CD14-positive monocyte (primary cell): ENCODE data around the gene RETREG1. TPM values are rescaled to one million over a fixed set of nuclear protein-coding genes. Genes with fewer than 3 reads are reported as not detected.
A peak's percentile ranks its signal among the peaks of the same experiment; 100 is the strongest.

ENCODE experiments used
- DNase-seq, 3 donors: peaks; one replicate each; pipeline ENCODE4 v3.0.0-alpha.2; 2011 to 2022
- H2AFZ ChIP-seq: 2 replicates; pipeline ENCODE4 v1.6.0; 2012; ENCODE audit warnings: mild to moderate bottlenecking, low read depth, low read length, inconsistent platforms; ENCODE audit not compliant: insufficient read depth, poor library complexity, severe bottlenecking
- H3K27ac ChIP-seq, 2 donors: 1 replicate in 1 of 2; 2 replicates in 1 of 2; pipeline ENCODE4 v1.5.1; 2012 to 2013; ENCODE audit warnings: low read length in 2 of 2, control low read depth in 1 of 2, inconsistent platforms in 1 of 2, low read depth in 1 of 2, mild to moderate bottlenecking in 1 of 2
- H3K27me3 ChIP-seq, 2 donors: one replicate each; pipeline versions ENCODE4 v1.6.0 to v1.6.1; 2011 to 2013; ENCODE audit warnings: low read length in 2 of 2; ENCODE audit not compliant: control insufficient read depth in 2 of 2, insufficient read depth in 2 of 2
- H3K36me3 ChIP-seq, 2 donors: replicated peaks in 1 of 2; 1 replicate in 1 of 2; 2 replicates in 1 of 2; pipeline versions ENCODE4 v1.5.1 to v1.6.1; 2012 to 2013; ENCODE audit warnings: low read length in 2 of 2, control low read depth in 1 of 2, inconsistent platforms in 1 of 2, mild to moderate bottlenecking in 1 of 2; ENCODE audit not compliant: insufficient read depth in 2 of 2, control insufficient read depth in 1 of 2
- H3K4me1 ChIP-seq, 2 donors: 1 replicate in 1 of 2; 2 replicates in 1 of 2; pipeline versions ENCODE4 v1.5.1 to v1.6.1; 2012 to 2013; ENCODE audit warnings: low read length in 2 of 2, control low read depth in 1 of 2, inconsistent platforms in 1 of 2, mild to moderate bottlenecking in 1 of 2, moderate library complexity in 1 of 2; ENCODE audit not compliant: insufficient read depth in 2 of 2, control insufficient read depth in 1 of 2
- H3K4me2 ChIP-seq: replicated peaks from 2 replicates; pipeline ENCODE3; 2012; ENCODE audit warnings: low read length, moderate library complexity, mild to moderate bottlenecking; ENCODE audit not compliant: poor library complexity, severe bottlenecking; ENCODE audit errors: extremely low read depth
- H3K4me3 ChIP-seq, 3 experiments: fragments of 200-600 bp in 1 of 3; sonication (generic) in 1 of 3; replicated peaks in 1 of 3; 1 replicate in 2 of 3; 2 replicates in 1 of 3; pipeline ENCODE4 v1.5.1; 2011 to 2013; ENCODE audit warnings: low read length in 3 of 3, mild to moderate bottlenecking in 3 of 3, control low read depth in 2 of 3, low read depth in 2 of 3, inconsistent platforms in 1 of 3, moderate library complexity in 1 of 3
- H3K79me2 ChIP-seq: 2 replicates; pipeline ENCODE4 v1.6.0; 2012; ENCODE audit warnings: mild to moderate bottlenecking, control low read depth, inconsistent platforms, low read length, moderate library complexity; ENCODE audit not compliant: insufficient read depth
- H3K9ac ChIP-seq: 2 replicates; pipeline ENCODE4 v1.6.0; 2017; ENCODE audit warnings: low read length, mild to moderate bottlenecking; ENCODE audit not compliant: insufficient read depth, poor library complexity, severe bottlenecking
- H3K9me3 ChIP-seq, 2 donors: replicated peaks in 1 of 2; 1 replicate in 1 of 2; 2 replicates in 1 of 2; pipeline versions ENCODE4 v1.5.1 to v1.6.1; 2012 to 2013; ENCODE audit warnings: low read length in 2 of 2, control low read depth in 1 of 2; ENCODE audit not compliant: control insufficient read depth in 1 of 2, insufficient read depth in 1 of 2
- H4K20me1 ChIP-seq: 2 replicates; pipeline ENCODE4 v1.6.0; 2012; ENCODE audit warnings: mild to moderate bottlenecking, low read length, control low read depth, moderate library complexity; ENCODE audit not compliant: insufficient read depth
- H3K27ac Mint-ChIP-seq, 7 donors: one replicate each; pipeline ENCODE4 v1.8.0; 2020; ENCODE audit warnings: mild to moderate bottlenecking in 7 of 7, mixed read lengths in 7 of 7, moderate library complexity in 6 of 7, inconsistent platforms in 2 of 7
- H3K27me3 Mint-ChIP-seq, 3 donors: one replicate each; pipeline ENCODE4 v1.8.0; 2021 to 2022; ENCODE audit warnings: low read depth in 3 of 3, mild to moderate bottlenecking in 3 of 3, mixed read lengths in 3 of 3, moderate library complexity in 3 of 3, inconsistent platforms in 1 of 3
- H3K36me3 Mint-ChIP-seq, 2 donors: one replicate each; pipeline ENCODE4 v1.8.0; 2020; ENCODE audit warnings: mixed read lengths in 2 of 2, inconsistent platforms in 1 of 2, mild to moderate bottlenecking in 1 of 2
- H3K4me1 Mint-ChIP-seq: one replicate; pipeline ENCODE4 v1.8.0; 2020; ENCODE audit warnings: mild to moderate bottlenecking, mixed read lengths
- H3K4me3 Mint-ChIP-seq, 2 donors: one replicate each; pipeline ENCODE4 v1.8.0; 2020; ENCODE audit warnings: mild to moderate bottlenecking in 2 of 2, mixed read lengths in 2 of 2, moderate library complexity in 1 of 2
- H3K9me3 Mint-ChIP-seq, 7 donors: one replicate each; pipeline ENCODE4 v1.8.0; 2020 to 2022; ENCODE audit warnings: mixed read lengths in 7 of 7, mild to moderate bottlenecking in 6 of 7, moderate library complexity in 6 of 7, inconsistent platforms in 2 of 7
- CTCF ChIP-seq: fragments of 200-600 bp; IDR thresholded peaks from one replicate; pipeline ENCODE4 v1.8.0; 2022; ENCODE audit warnings: antibody characterized with exemption, mild to moderate bottlenecking
- WGBS: methylation state at CpG from one replicate; pipeline ENCODE4 v1.1.5; 2013; ENCODE audit warnings: missing lambda C conversion rate; ENCODE audit not compliant: insufficient coverage; 5-methylcytosine and 5-hydroxymethylcytosine counted together
- intact Hi-C, 2 donors: fragments of 100-400 bp; cut with micrococcal nuclease; formaldehyde crosslinking; loops; one replicate each; pipeline versions ENCODE4 v1.15.0 to v1.15.1; 2023
- polyA plus RNA-seq, 3 donors: library from polyadenylated mRNA; depleted of rRNA in 1 of 3; unstranded in 2 of 3; stranded (reverse) in 1 of 3; fragments of 300-500 nt in 2 of 3; fragments of >200 nt in 1 of 3; fragmentation: Illumina TruSeq in 2 of 3; gene quantifications; 1 replicate in 2 of 3; 2 replicates in 1 of 3; pipeline ENCODE4 v1.2.3, GENCODE V29; 2012 to 2021

Gene RETREG1
- polyA plus RNA-seq, 3 donors: 3.5 to 6.4 (median 4.7) TPM

- no peak overlapping the region for H3K27ac Mint-ChIP-seq
- Histone ChIP-seq H4K20me1 (no peaks in the 10 kb centered on the region), H3K27ac (no peak overlapping the region), H3K4me3 (no peak overlapping the region), H2AFZ (no peak overlapping the region), H3K9ac (no peak overlapping the region), H3K27me3 (no peaks in the 10 kb centered on the region), H3K4me1 (no peaks in the 10 kb centered on the region), H3K36me3 (peaks cover 0 to 4% of the 10 kb centered on the region in 2 donors), H3K79me2 (no peaks in the 10 kb centered on the region), H3K9me3 (no peaks in the 10 kb centered on the region), H3K4me2 (no peak overlapping the region)
- H3K4me1 Mint-ChIP-seq: no peaks in the 10 kb centered on the region
- intact Hi-C loops: no loop called here
- DNase-seq: no peak
- H3K4me3 Mint-ChIP-seq: no peak overlapping the region
- no peak for TF ChIP-seq CTCF
- H3K27me3 Mint-ChIP-seq: no peaks in the 10 kb centered on the region
- peaks cover 0 to 4% of the 10 kb centered on the region in 2 donors for H3K36me3 Mint-ChIP-seq
- WGBS: 100% methylated on average over 1 of the region's 3 CpGs
- peaks cover 0 to 2% (median 2%) of the 10 kb centered on the region in 7 donors for H3K9me3 Mint-ChIP-seq
These were observed 30.2 kb downstream of the RETREG1 start for GRCh38 chr5:16586556-16586955.

GRCh38 chr5:16585041-16585667 lies 31.6 kb downstream of the RETREG1 start:
- Histone ChIP-seq H3K27me3 (no peaks in the 10 kb centered on the region), H3K79me2 (no peaks in the 10 kb centered on the region), H3K36me3 (peaks cover 0 to 4% of the 10 kb centered on the region in 2 donors), H3K9me3 (no peaks in the 10 kb centered on the region), H3K27ac (no peak overlapping the region), H3K4me2 (no peak overlapping the region), H3K4me1 (no peaks in the 10 kb centered on the region), H4K20me1 (no peaks in the 10 kb centered on the region), H3K4me3 (no peak overlapping the region), H2AFZ (no peak overlapping the region), H3K9ac (no peak overlapping the region)
- Mint-ChIP-seq H3K9me3 (peaks cover 0 to 2% (median 1%) of the 10 kb centered on the region in 7 donors), H3K36me3 (peaks cover 0 to 2% of the 10 kb centered on the region in 2 donors), H3K27ac (no peak overlapping the region), H3K4me3 (no peak overlapping the region), H3K27me3 (peaks cover 0 to 1% (median 1%) of the 10 kb centered on the region in 3 donors), H3K4me1 (no peaks in the 10 kb centered on the region)
- WGBS: 100% methylated on average over 2 of the region's 4 CpGs
- intact Hi-C loops: no loop called here
- peak; percentile 40 for TF ChIP-seq CTCF
- DNase-seq: no peak
